Anterior cingulate cortex (tissue), 58 donors: Measurements from ENCODE around the gene BDH1.
A peak's percentile ranks its signal among the peaks of the same experiment; 100 is the strongest.

Experiments
- DNase-seq, 58 donors: peaks; one replicate each; lab custom pipeline; 2025; lab: John Stamatoyannopoulos, UW

The BDH1 gene

GRCh38 chr3:197552198-197552597, 3.6 kb downstream of the BDH1 start:
- no peak for DNase-seq

GRCh38 chr3:197550489-197550888, 5.3 kb downstream of the BDH1 start:
- DNase-seq: no peak

- DNase-seq: peak in 1 of 58 donors; percentile 9
These were observed 6.4 kb downstream of the BDH1 start for GRCh38 chr3:197549261-197549885.

GRCh38 chr3:197547306-197548011, 8.3 kb downstream of the BDH1 start:
- no peak for DNase-seq

- no peak for DNase-seq
These were observed 9.3 kb downstream of the BDH1 start for GRCh38 chr3:197546307-197547085.

- DNase-seq: no peak
These were observed 10.2 kb downstream of the BDH1 start for GRCh38 chr3:197545571-197545970.

- no peak for DNase-seq
These were observed 10.7 kb downstream of the BDH1 start for GRCh38 chr3:197545101-197545500.

GRCh38 chr3:197542741-197543454, 12.9 kb downstream of the BDH1 start:
- DNase-seq: peak in 5 of 58 donors; percentile 5 to 32 (median 15)

GRCh38 chr3:197541756-197542539, 13.8 kb downstream of the BDH1 start:
- peak in 49 of 58 donors; percentile 6 to 79 (median 43) for DNase-seq

GRCh38 chr3:197540961-197541377, 14.8 kb downstream of the BDH1 start:
- no peak for DNase-seq

- DNase-seq: no peak
These were observed 16.1 kb downstream of the BDH1 start for GRCh38 chr3:197539651-197540051.

- no peak for DNase-seq
These were observed 21.6 kb downstream of the BDH1 start for GRCh38 chr3:197533927-197534725.

GRCh38 chr3:197533396-197533795, 22.4 kb downstream of the BDH1 start:
- DNase-seq: no peak

GRCh38 chr3:197532388-197532787, 23.4 kb downstream of the BDH1 start:
- no peak for DNase-seq

- no peak for DNase-seq
These were observed 27.6 kb downstream of the BDH1 start for GRCh38 chr3:197528190-197528589.

- DNase-seq: no peak
These were observed 28.2 kb downstream of the BDH1 start for GRCh38 chr3:197527569-197527968.

GRCh38 chr3:197525706-197526105, 30.1 kb downstream of the BDH1 start:
- no peak for DNase-seq

- DNase-seq: no peak
These were observed 31.6 kb downstream of the BDH1 start for GRCh38 chr3:197524128-197524527.

- DNase-seq: no peak
These were observed 32.2 kb downstream of the BDH1 start for GRCh38 chr3:197523526-197523925.
